Coronary artery (tissue), 2 donors: ENCODE measurements around the gene TMEM121.

ENCODE experiments used
- DNase-seq: peaks from one replicate; pipeline ENCODE4 v3.0.0-alpha.2; 2017; ENCODE audit warnings: low spot score
- H3K27ac ChIP-seq, 2 donors: fragments of 200-600 bp; sonication (generic); one replicate each; pipeline ENCODE4 v1.5.1; 2016 to 2019
- H3K4me3 ChIP-seq: fragments of 200-600 bp; sonication (generic); 2 replicates; pipeline ENCODE4 v1.5.1; 2016; ENCODE audit warnings: mild to moderate bottlenecking, moderate library complexity
- TF ChIP-seq, protein P1 (sequence below): fragments of 200-600 bp; sonication (generic); IDR thresholded peaks from one replicate; pipeline ENCODE4 v1.5.1; 2019; ENCODE audit warnings: antibody characterized with exemption

Gene TMEM121

GRCh38 chr14:105492031-105492970, 34.1 kb upstream of the TMEM121 start:
- Histone ChIP-seq H3K4me3 (peak overlapping the region; percentile 93), H3K27ac (peak overlapping the region in 1 of 2 donors; percentile 100)
- TF ChIP-seq, protein P1, sequence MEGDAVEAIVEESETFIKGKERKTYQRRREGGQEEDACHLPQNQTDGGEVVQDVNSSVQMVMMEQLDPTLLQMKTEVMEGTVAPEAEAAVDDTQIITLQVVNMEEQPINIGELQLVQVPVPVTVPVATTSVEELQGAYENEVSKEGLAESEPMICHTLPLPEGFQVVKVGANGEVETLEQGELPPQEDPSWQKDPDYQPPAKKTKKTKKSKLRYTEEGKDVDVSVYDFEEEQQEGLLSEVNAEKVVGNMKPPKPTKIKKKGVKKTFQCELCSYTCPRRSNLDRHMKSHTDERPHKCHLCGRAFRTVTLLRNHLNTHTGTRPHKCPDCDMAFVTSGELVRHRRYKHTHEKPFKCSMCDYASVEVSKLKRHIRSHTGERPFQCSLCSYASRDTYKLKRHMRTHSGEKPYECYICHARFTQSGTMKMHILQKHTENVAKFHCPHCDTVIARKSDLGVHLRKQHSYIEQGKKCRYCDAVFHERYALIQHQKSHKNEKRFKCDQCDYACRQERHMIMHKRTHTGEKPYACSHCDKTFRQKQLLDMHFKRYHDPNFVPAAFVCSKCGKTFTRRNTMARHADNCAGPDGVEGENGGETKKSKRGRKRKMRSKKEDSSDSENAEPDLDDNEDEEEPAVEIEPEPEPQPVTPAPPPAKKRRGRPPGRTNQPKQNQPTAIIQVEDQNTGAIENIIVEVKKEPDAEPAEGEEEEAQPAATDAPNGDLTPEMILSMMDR = no peak
- peak; percentile 79 for DNase-seq

GRCh38 chr14:105492971-105493871, 33.2 kb upstream of the TMEM121 start:
- Histone ChIP-seq H3K27ac (no peak overlapping the region), H3K4me3 (no peak overlapping the region)
- TF ChIP-seq, protein P1 = no peak
- peak; percentile 74 for DNase-seq

DNA sequence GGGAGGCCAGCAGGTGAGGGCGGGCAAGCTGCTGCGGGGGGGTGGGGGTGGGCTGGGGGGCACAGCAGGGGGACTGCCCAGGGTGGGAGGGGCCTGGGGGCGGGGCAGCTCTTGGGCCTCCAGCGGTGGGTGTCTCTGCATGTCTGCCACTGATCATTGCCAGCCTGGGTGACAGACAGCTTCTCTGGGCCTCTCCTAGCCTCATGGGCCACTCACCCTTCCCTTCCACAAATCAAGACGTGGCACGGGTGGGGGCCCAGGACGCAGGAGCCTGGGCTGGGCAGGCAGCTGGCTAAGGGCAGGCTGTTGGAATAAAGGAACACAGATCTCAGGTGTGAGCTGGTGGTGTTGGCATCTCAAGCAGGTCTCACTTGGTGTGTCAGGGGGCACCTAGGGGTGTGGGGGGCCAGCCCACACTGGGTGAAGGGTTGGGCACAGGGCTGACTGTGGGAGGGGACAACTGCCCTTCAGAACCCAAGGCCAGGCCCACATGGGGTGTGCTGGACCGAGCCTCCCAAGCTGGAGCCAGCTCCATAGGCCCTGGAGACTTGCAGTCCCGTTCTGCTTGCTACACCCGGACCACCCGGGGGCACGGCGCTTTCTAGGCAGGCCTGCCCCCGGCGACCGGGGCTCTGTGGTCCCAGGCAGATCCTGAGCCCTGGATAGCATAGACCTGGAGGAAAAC, 32.3 kb upstream of the TMEM121 start:
- peak; percentile 72 for DNase-seq
- TF ChIP-seq, protein P1 = no peak
- Histone ChIP-seq H3K27ac (no peak overlapping the region), H3K4me3 (no peak overlapping the region)

GRCh38 chr14:105494606-105494929, 31.8 kb upstream of the TMEM121 start:
- DNase-seq = peak; percentile 62
- TF ChIP-seq, protein P1 = no peak
- Histone ChIP-seq H3K27ac (no peak overlapping the region), H3K4me3 (no peak overlapping the region)

- Histone ChIP-seq H3K27ac (no peak overlapping the region), H3K4me3 (no peak overlapping the region)
- TF ChIP-seq, protein P1 = no peak
- DNase-seq = peak; percentile 73
These were observed 31.0 kb upstream of the TMEM121 start for GRCh38 chr14:105495101-105495989.
